ENCODE results near the gene MYOM1.

Gene MYOM1

GRCh38 chr18:3219631-3220335 lies at the start of gene MYOM1:
Gene MYOM1 (minus strand): TSS chr18:3219968. CDS start chr18:3215223, 4,745 bp downstream.
- no peak for DNase-seq (ENCODE audit: low spot score)
- no peak within 1 kb of the TSS for H3K27ac ChIP-seq
- ChIA-PET CTCF (interaction anchor here (0.6 kb wide), 1 partner anchor 366 kb away, joined by 7 read pairs; no protein-coding TSS in a partner anchor), POLR2A (ENCODE audit: low non-redundant PET) (no interaction called here)
- TF ChIP-seq CTCF (conservative IDR thresholded peaks at IDR 0.05; ENCODE audit: low read depth), result no peak

GRCh38 chr18:3269241-3269913 lies 49.6 kb upstream of the MYOM1 start:
- TF ChIP-seq CTCF (conservative IDR thresholded peaks at IDR 0.05; ENCODE audit: low read depth), result no peak
- ChIA-PET CTCF (no interaction called here), POLR2A (ENCODE audit: low non-redundant PET) (no interaction called here)
- H3K27ac ChIP-seq, result no peak overlapping the region
- DNase-seq (ENCODE audit: low spot score), result no peak

- ChIA-PET POLR2A (ENCODE audit: low non-redundant PET) (no interaction called here), CTCF (no interaction called here)
- no peak overlapping the region for H3K27ac ChIP-seq
- TF ChIP-seq CTCF (conservative IDR thresholded peaks at IDR 0.05; ENCODE audit: low read depth), result no peak
- no peak for DNase-seq (ENCODE audit: low spot score)
Observed at GRCh38 chr18:3268306-3268705, 48.5 kb upstream of the MYOM1 start.

GRCh38 chr18:3266062-3266608 lies 46.4 kb upstream of the MYOM1 start:
- TF ChIP-seq CTCF (conservative IDR thresholded peaks at IDR 0.05; ENCODE audit: low read depth), result no peak
- peak; percentile 54 for DNase-seq (ENCODE audit: low spot score)
- H3K27ac ChIP-seq, result peak overlapping the region; percentile 75
- POLR2A ChIA-PET (ENCODE audit: low non-redundant PET), result no interaction called here
- CTCF ChIA-PET, result interaction anchor here (0.6 kb wide), 1 partner anchor 625 kb away, joined by 3 read pairs; no protein-coding TSS in a partner anchor

GRCh38 chr18:3265564-3266033 lies 45.8 kb upstream of the MYOM1 start:
- DNase-seq (ENCODE audit: low spot score), result peak; percentile 27
- peak overlapping the region; percentile 75 for H3K27ac ChIP-seq
- TF ChIP-seq CTCF (conservative IDR thresholded peaks at IDR 0.05; ENCODE audit: low read depth), result no peak
- ChIA-PET CTCF (interaction anchor here (0.6 kb wide), 1 partner anchor 625 kb away, joined by 3 read pairs; no protein-coding TSS in a partner anchor), POLR2A (ENCODE audit: low non-redundant PET) (no interaction called here)

GRCh38 chr18:3264362-3264761 lies 44.6 kb upstream of the MYOM1 start:
- POLR2A ChIA-PET (ENCODE audit: low non-redundant PET), result no interaction called here
- CTCF ChIA-PET, result interaction anchor here (1.0 kb wide), 1 partner anchor 14 kb away, joined by 3 read pairs; no protein-coding TSS in a partner anchor
- TF ChIP-seq CTCF (conservative IDR thresholded peaks at IDR 0.05; ENCODE audit: low read depth), result no peak
- no peak for DNase-seq (ENCODE audit: low spot score)
- 0 out of 2 replicates have a peak overlapping the region, but pooled peaks have one; percentile 32 for H3K27ac ChIP-seq

Measured in RWPE1 (cell line).